ENCODE data around the gene ZRANB3. TPM values are rescaled to one million over a fixed set of nuclear protein-coding genes. Genes with fewer than 3 reads are reported as not detected.

Gene ZRANB3
- total RNA-seq, 3 donors from 2014 or later (not counting 1 experiment from before 2014, with no cell fraction given): 5.0 to 7.7 (median 5.3) TPM

GRCh38 chr2:135248611-135249010 is 282.4 kb downstream of the ZRANB3 start:
- Mint-ChIP-seq H3K9me3 (no peaks in the 10 kb centered on the region), H3K4me1 (peaks cover 11 to 15% of the 10 kb centered on the region in 2 donors), H3K4me3 (no peak overlapping the region), H3K27me3 (ENCODE audit: low read depth in 2 of 2) (no peaks in the 10 kb centered on the region), H3K27ac (no peak overlapping the region), H3K36me3 (peaks cover 10% of the 10 kb centered on the region)
- ATAC-seq (no peak), DNase-seq (no peak)
- intact Hi-C loops (cut with micrococcal nuclease): no loop called here
- Histone ChIP-seq H3K27me3 (ENCODE audit: control insufficient read depth, insufficient read depth, low read length) (no peaks in the 10 kb centered on the region), H3K36me3 (ENCODE audit: control insufficient read depth, insufficient read depth, low read length) (no peaks in the 10 kb centered on the region), H3K27ac (ENCODE audit: low read length) (no peak overlapping the region), H3K4me3 (ENCODE audit: low read length) (no peak overlapping the region), H3K9me3 (ENCODE audit: control insufficient read depth, insufficient read depth, low read length) (peaks cover 7% of the 10 kb centered on the region), H3K4me1 (ENCODE audit: control insufficient read depth, insufficient read depth, low read length) (no peaks in the 10 kb centered on the region)
- no peak for TF ChIP-seq CTCF (IDR thresholded peaks at IDR 0.05)
- WGBS (ENCODE audit: insufficient coverage): 95% methylated on average over 4 of the region's 5 CpGs

DNA sequence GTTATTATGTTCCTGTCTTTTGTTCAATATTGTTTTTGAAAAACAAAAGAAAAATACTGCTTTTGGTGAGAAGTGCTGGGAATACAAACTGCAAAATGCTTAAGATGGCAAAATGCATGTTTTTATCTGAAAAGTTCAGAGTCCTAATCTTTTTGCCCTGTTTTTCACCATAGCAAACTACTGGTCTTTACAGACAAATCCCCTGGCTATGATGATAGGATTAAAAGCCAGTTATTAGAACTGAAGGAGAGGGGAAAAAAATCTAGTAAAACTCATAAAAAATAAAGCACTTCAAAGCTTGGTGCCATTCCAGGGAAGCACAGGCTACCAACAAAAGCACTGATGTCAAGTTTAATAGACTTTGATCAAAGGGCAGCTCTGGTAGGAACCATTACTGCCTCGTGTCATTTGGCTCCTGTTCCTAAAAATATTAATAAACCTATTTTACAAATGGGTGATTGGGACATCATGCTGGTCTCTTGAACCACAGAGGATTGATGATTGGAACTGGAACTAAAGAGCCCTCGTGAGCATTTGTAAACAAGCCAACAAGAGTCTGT is 284.2 kb downstream of the ZRANB3 start:
- H3K4me3 ChIP-seq (ENCODE audit: low read length): no peak overlapping the region
- Mint-ChIP-seq H3K27me3 (ENCODE audit: low read depth in 2 of 2) (no peaks in the 10 kb centered on the region), H3K9me3 (no peaks in the 10 kb centered on the region), H3K4me1 (peaks cover 11 to 15% of the 10 kb centered on the region in 2 donors), H3K27ac (no peak overlapping the region), H3K36me3 (peaks cover 10% of the 10 kb centered on the region), H3K4me3 (no peak overlapping the region)
- intact Hi-C loops (cut with micrococcal nuclease): no loop called here
- no peak for DNase-seq
- 86% methylated on average over 2 of the region's 2 CpGs for WGBS (ENCODE audit: insufficient coverage)
- no peak for ATAC-seq
- no peaks in the 10 kb centered on the region for H3K36me3 ChIP-seq (ENCODE audit: control insufficient read depth, insufficient read depth, low read length)
- TF ChIP-seq CTCF (IDR thresholded peaks at IDR 0.05): no peak
- H3K27me3 ChIP-seq (ENCODE audit: control insufficient read depth, insufficient read depth, low read length): no peaks in the 10 kb centered on the region
- H3K4me1 ChIP-seq (ENCODE audit: control insufficient read depth, insufficient read depth, low read length): no peaks in the 10 kb centered on the region
- no peak overlapping the region for H3K27ac ChIP-seq (ENCODE audit: low read length)
- peaks cover 7% of the 10 kb centered on the region for H3K9me3 ChIP-seq (ENCODE audit: control insufficient read depth, insufficient read depth, low read length)

GRCh38 chr2:135245071-135245470 is 285.9 kb downstream of the ZRANB3 start:
- Histone ChIP-seq H3K9me3 (ENCODE audit: control insufficient read depth, insufficient read depth, low read length) (no peaks in the 10 kb centered on the region), H3K27ac (ENCODE audit: low read length) (no peak overlapping the region), H3K4me1 (ENCODE audit: control insufficient read depth, insufficient read depth, low read length) (no peaks in the 10 kb centered on the region), H3K4me3 (ENCODE audit: low read length) (no peak overlapping the region), H3K27me3 (ENCODE audit: control insufficient read depth, insufficient read depth, low read length) (no peaks in the 10 kb centered on the region), H3K36me3 (ENCODE audit: control insufficient read depth, insufficient read depth, low read length) (no peaks in the 10 kb centered on the region)
- ATAC-seq (peak; percentile 55 to 66 (median 66)), DNase-seq (peak in 1 of 2 donors; percentile 35)
- peaks cover 7% of the 10 kb centered on the region for H3K36me3 Mint-ChIP-seq
- intact Hi-C loops (cut with micrococcal nuclease): no loop called here
- no peak for TF ChIP-seq CTCF (IDR thresholded peaks at IDR 0.05)
- no peak overlapping the region for H3K4me3 Mint-ChIP-seq
- H3K4me1 Mint-ChIP-seq: peaks cover 11 to 15% of the 10 kb centered on the region in 2 donors
- no peaks in the 10 kb centered on the region for H3K27me3 Mint-ChIP-seq (ENCODE audit: low read depth in 2 of 2)
- H3K9me3 Mint-ChIP-seq: no peaks in the 10 kb centered on the region
- H3K27ac Mint-ChIP-seq: no peak overlapping the region

DNA sequence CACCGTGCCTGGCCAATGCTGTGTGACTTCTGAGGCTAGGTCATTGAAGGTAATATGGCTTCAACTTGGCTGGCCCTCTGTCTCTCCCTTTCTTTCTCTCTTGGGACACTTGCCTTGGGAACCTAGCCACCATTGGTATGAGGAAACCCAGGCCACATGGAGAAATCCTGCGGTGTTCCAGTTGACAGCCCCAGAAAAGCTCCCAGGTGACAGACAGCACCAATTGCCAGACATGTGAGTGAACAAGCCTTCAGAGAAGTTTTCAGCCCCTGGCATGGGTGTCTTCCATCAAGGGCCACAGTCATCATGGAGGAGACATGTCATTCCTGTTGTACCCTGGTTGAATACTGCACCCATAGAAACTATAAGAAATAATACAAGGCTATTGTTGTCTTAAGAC is 292.4 kb downstream of the ZRANB3 start:
- Histone ChIP-seq H3K36me3 (ENCODE audit: control insufficient read depth, insufficient read depth, low read length) (no peaks in the 10 kb centered on the region), H3K4me3 (ENCODE audit: low read length) (no peak overlapping the region), H3K27me3 (ENCODE audit: control insufficient read depth, insufficient read depth, low read length) (no peaks in the 10 kb centered on the region), H3K27ac (ENCODE audit: low read length) (no peak overlapping the region), H3K9me3 (ENCODE audit: control insufficient read depth, insufficient read depth, low read length) (no peaks in the 10 kb centered on the region), H3K4me1 (ENCODE audit: control insufficient read depth, insufficient read depth, low read length) (no peaks in the 10 kb centered on the region)
- H3K4me3 Mint-ChIP-seq: no peak overlapping the region
- H3K27ac Mint-ChIP-seq: no peak overlapping the region
- DNase-seq (no peak), ATAC-seq (no peak)
- WGBS (ENCODE audit: insufficient coverage): 98% methylated on average over 2 of the region's 2 CpGs
- H3K9me3 Mint-ChIP-seq: peaks cover 0 to 3% of the 10 kb centered on the region in 2 donors
- no peaks in the 10 kb centered on the region for H3K4me1 Mint-ChIP-seq
- intact Hi-C loops (cut with micrococcal nuclease): no loop called here
- H3K36me3 Mint-ChIP-seq: no peaks in the 10 kb centered on the region
- TF ChIP-seq CTCF (IDR thresholded peaks at IDR 0.05): no peak
- no peaks in the 10 kb centered on the region for H3K27me3 Mint-ChIP-seq (ENCODE audit: low read depth in 2 of 2)
